ENCODE measurements around the gene C1orf116.
"Not testable (repeated sequence)": the region's sequence is repeated elsewhere in the genome, so short reads cannot be mapped to it uniquely, and the experiment has no call there.

Gene C1orf116

DNA sequence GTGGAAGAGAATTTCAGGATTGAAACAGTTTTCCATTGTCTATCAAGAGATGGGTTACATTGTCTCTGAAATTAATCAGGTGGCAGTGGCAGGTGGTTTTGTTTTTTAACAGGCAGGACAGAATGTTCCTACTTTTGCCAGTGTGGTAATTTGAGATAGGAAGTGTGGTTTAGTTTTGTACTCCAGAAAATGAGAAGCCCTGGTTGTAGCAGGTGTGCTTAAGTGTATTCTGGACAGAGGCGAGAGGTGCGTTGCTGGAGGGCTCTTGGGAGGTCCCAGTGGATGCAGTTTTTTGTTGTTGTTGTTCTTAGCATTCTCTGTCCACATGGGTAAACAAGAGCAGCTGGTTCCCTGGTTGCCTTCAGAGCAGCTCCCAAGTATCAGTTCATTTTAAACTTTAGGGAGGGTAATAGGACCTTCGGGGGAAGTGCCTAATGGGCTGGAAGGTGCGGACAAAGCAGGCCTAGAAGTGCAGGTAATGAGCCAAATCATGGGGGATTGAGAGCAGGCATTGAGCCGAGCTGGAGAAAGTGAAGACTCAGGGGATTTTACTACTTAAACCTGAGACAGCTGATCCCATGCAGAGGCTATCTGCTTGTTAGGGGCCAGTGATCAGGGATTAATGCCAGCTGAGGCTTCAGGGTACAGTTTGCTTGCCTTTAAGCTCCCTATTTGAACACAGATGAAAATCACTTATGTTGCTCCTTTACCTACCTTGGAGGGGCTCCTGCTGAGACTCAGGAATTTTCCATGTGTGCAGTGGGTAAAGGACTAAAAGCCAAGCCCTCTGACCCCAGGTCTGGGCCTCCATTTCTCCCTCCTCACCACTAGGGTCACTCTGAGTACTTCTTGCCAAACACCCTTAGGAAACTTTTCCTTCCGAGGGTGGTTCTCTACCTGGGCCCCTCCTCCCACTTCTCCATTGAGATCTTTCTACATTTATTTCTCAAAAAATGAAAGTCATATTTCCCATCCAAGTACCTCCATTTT, 26.6 kb upstream of the C1orf116 start:
- no peak for DNase-seq

DNA sequence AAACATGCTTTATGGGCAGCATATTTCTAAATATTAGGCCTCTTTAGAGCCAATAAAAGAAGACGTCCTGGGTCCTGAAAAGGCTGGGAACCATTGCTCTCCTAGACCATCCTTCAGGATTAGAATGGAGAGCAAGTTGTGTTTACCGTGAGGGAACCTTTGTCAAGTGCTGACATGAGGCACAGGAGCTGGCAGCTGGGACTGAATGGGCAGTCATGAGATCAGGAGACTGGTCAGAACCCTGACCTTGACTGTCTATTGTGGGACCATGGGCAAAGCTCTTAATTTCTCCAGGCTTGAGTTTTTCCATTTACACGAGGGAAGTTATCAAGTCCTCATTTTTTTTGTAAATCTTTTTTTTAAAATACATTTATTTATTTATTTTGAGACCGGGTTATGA, 25.7 kb upstream of the C1orf116 start:
- DNase-seq: no peak

DNA sequence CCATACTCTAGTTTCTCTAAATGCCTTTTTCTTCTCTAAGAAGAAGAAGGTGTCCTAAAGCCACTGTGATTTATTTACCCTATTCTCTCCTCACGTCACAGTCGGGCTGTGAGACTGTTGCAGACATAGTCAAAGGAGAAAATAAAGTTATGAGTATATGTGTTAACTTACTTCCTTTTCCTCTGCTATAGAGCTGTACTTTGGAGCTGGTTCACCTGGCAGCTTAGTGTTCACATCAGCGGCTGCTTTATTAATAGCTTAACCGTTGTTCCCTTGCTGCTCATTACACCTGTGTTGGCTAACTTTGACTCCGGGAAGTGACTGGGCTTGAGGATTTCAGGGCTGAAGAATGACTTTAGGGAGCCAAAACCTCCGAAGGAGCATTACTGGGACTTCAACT, 24.1 kb upstream of the C1orf116 start:
- DNase-seq: no peak

DNA sequence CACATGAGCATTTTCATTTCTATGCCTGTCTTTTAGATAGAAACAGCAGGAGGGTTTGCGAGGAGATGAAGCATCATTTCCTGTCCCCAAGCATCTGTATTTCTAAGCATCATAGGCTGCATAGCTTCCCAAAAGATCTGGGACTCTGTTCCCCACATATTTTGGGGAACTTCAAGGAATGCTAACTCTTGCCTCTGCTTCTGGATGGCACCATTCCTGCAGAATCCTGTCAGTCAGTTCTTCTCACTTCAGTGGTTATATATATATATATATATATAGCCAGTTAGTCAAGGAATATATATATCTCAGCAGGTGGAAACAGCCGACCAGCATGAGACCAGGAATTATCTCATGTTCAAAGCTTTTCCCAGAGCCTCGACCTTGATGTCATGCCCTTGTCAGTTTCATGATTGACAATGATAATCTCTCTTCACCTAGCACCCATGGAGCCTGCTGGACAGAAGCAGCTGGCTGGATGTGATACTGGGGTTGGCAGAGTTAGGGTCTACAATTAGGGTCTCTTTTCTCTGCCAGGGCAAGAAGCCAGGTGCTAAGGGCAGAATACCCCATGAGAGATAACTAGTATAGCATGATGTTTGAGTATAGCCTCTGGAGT, 22.9 kb upstream of the C1orf116 start:
- DNase-seq: no peak

DNA sequence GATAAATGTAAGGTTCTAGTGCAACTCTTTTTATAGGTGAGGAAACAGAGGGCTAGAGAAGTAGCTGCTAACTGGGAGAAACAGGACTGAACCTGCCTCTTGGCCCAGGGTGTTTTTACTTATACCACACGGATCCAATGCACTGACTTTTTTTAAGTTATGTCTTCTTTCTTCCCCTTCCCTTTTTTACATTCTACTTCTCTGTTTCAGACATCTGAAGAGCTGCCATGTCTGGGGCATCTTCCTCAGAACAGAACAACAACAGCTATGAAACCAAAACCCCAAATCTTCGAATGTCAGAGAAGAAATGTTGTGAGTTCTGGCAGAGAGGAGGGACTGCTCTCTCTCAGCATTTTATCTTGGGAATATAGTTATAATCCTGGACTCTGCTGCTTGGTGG, 21.9 kb upstream of the C1orf116 start:
- no peak for DNase-seq

DNA sequence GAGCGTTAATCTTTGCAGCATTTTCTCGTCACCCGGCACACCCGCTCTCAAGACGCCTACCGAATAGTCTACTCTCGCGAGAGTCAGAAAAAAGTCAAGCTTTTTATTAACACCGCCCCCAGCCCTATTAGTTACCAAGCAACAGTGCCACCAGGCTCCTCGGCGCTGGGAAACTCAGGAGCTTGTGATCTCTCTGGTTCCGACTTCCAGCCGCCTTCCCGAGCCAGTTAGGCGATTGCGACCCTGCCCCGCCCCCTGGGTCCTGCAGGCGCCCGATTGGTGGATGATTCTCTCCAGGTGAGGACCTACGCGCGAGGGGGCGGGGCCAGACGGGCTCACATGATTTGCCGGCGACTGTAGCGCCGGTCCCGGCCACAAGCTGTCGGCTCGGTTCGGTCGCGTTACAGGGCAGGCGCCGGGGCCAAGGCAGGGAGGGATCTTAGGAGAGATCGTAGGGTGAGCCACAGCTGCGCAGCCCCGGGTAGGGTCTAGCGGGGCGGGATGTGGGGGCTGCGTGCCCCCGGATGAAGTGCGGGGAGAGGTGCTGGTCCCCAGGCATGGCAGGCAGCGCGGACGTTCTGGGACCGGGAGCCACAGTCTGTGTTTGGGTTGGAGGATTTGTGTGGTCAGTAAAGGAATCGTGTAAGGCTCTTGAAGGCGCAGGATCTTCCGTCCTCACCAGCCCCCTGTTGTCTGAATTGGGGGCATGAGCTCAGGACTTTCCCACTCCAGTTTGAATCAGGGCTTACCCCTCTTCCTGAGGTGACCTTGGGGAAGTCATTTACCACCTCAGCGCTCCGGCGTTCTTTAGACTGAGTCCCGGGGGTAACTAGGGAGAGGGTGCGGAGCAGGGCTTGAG, 20.6 kb upstream of the C1orf116 start, which contains the start of gene PFKFB2:
PFKFB2 (plus strand) TSS at position 365 of the 859 bp plus-strand sequence. CDS start 1,443 bp downstream, outside the sequence.
- DNase-seq: peak; percentile 90

DNA sequence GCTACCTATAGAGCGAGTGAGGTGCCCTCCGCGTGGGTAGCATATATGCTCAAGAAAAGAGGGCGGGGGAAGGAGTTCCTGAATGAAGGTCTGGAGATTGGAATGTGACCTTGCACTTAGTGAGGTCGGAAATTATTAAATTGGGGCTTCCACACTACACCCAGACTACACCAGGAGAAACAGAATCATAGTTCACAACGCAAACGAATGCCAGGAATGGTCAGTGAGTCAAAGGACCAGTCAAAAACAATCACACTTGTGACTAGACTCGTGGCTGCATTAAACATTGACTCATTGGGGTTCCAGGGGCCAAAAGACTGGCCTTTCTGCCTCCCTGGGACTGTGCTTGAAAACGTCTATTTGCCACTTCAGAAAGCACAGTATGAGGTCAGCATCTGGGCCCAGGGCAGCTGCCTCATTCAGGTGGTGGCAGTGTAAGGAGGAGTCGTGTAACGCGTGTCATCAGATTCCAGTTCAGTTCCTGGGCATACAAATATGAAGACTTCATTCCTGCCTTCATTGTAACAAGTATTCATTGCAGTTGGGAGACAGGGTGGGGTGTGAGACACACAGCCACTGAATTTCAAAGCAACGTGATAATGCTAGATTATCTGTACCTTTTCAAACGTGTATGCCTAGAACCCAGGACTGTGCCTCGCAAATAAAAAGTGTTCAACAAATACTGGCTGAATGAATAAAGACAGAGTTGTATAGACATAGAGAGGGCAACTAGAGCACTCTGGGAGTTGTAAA, 18.8 kb upstream of the C1orf116 start, which contains the start of gene YOD1:
YOD1 (minus strand) TSS at position 18 of the 753 bp plus-strand sequence. CDS start 178 bp downstream, outside the sequence.
- DNase-seq: no peak

DNA sequence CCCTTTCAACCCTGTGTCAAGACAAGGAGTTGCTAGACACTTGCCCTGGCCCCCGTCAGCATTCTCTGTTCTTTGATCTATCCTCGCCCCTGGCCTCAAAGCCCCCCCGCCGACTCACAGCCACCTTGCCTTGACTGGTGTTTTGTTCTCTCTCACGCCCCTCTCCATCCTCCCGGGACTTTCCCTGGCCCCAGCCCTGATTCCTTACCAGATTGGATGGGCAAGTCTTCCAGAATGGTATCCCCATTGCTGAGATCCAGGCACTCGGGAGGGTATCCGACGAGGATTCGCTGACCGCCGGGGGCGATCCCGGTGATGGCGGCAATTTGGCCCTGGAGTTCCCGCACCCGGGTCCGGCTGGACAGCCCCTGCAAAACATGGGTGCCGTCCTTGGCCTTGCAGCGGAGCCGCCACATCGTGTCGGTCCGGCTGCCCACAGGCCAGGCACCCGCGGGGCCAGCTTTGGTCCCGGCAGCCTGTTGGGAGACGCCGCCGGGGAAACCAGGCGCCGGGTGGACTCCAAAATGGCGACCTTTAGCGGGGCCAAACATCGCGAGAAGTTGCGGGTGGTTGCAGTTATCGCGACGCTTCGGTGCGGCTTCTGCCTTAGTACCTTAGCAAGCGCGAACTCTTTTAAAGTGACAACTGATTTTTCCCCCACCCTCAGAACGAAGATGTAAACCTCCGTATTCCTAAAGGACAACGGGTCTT, 18.1 kb upstream of the C1orf116 start:
- peak; percentile 81 for DNase-seq

DNA sequence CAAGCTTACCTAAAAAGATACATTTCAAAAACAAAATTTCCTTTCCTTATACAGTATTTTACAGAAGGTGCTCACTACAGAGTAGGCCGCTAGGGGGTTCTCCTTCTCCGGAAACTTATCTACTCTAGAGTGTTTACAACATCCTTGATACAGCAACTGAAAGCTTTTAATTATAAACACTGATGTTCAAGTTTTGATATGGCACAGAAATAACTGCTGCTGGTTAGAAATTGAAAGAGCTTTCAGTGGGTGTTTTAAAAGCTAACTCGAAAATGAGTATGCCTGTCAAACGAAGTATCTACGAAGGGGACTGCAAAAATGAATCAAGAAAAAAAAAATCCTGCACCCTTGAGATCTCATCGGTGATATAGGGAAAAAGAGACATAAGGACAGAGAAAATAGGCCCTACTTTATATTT, 17.4 kb upstream of the C1orf116 start:
- no peak for DNase-seq

DNA sequence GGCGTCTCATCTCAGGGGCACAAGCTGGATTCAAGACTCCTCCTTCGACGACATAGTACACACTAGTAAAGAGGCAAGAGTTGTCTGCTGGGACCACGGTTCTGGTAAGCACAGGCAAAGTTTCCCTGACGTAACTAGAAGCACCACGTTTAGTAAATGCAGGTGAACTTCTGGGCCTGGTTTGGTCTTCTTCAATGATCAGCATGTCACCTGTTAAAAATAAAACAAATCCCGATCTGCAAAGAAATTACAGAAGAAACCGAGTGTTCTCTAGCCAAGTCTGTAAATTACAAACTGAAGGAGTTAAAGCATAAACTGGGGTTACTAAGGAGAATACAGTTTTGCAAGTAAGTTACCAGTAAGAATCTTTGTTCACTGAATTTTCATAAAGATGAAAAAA, 17.0 kb upstream of the C1orf116 start:
- no peak for DNase-seq

DNA sequence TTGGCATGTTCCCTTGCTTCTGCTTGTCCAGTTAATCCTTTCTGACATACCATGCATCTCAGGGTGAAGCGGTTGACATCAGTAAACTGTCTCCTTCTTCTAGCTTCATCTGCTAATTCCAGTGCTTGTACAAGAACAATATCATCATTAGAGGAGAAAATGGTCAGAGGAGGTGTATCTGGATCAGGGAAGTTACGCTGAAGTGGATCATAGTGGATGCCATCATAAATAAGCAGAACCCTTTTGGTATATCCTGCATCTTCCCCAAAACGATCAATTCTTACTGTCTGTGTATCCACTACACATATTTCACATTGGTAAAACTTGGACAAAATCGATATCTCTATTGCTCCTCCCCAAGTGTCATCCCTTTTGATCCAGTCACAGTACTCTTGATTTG, 16.5 kb upstream of the C1orf116 start:
- no peak for DNase-seq

DNA sequence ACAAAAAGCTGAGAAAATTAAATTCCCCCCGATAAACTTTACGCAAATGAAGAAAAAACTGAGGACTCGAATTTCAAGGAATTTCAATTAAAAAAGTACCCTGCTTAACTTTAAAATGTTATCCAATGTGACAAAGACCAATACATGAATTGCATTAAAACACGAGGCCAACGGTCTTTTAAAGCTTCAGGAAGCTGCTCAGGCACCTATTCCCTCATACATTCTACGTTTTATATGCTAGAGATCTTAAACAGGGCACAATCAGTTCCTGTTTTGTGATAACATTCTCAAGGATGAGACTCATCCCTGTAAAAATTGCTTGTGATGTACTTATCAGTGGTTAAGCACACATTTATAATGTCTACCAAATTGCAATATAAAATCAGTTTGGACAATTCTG, 15.5 kb upstream of the C1orf116 start:
- no peak for DNase-seq

DNA sequence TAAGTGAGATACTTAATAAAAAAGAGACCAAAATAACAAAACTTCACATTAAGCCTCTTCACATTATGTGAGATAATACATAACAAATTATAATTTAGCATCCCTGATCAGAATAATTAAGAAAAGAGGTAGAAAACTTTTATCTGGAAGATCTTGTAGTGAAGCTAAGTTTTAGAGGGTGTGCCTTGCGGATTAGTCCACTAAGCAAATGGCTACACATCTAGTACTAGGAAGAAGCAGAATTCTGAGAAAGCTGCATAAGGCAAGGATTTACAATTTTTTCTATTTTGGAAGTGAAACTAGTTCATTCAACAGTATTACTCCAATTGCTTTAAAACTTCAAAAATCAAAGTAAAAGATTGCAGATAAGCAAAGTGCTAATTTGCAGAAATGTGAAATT, 14.9 kb upstream of the C1orf116 start:
- DNase-seq: no peak

DNA sequence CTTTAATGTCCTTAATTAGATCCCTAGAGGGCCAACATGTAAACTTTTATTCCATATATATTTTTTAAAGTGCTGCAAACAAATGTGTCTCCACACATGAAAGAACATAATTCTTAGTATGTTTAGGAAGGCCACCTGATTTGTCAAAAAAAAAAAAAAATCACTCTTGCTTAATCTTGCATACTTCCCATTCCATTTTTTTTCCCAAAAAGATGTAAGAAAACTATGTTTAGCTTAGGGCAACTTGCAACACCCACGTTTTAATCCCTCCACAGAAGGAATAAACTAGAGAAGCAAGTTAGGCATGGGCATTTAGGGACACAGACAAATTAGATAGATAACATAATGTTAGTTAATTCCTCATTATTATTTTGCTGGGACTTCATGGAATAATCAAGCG, 12.9 kb upstream of the C1orf116 start:
- no peak for DNase-seq

DNA sequence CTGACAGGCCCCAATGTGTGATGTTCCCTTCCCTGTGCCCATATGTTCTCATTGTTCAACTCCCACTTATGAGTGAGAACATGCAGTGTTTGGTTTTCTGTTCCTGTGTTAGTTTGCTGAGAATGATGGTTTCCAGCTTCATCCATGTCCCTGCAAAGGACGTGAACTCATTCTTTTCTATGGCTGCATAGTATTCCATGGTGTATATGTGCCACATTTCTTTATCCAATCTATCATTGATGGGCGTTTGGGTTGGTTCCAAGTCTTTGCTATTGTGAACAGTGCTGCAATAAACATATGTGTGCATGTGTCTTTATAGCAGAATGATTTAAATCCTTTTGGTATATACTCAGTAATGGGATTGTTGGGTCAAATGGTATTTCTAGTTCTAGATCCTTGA, 8.8 kb upstream of the C1orf116 start:
- DNase-seq: not testable (repeated sequence)

DNA sequence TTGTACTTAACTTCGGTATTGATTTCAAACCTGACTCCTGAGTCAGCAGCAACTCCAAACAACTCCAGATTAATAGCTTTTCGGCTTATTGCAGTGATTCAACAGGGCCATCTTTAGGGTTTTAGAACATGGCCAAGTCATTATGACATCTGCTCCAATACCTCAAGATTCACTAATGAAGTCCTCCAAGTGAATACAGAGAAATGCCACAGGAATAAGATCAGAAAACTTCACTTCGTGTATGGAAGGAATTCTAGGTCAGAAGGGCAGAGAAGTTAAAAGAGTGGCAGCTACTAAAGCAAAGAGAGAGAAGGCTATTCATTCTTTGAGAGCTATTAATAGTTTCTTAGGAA, 7.6 kb upstream of the C1orf116 start:
- DNase-seq: no peak

DNA sequence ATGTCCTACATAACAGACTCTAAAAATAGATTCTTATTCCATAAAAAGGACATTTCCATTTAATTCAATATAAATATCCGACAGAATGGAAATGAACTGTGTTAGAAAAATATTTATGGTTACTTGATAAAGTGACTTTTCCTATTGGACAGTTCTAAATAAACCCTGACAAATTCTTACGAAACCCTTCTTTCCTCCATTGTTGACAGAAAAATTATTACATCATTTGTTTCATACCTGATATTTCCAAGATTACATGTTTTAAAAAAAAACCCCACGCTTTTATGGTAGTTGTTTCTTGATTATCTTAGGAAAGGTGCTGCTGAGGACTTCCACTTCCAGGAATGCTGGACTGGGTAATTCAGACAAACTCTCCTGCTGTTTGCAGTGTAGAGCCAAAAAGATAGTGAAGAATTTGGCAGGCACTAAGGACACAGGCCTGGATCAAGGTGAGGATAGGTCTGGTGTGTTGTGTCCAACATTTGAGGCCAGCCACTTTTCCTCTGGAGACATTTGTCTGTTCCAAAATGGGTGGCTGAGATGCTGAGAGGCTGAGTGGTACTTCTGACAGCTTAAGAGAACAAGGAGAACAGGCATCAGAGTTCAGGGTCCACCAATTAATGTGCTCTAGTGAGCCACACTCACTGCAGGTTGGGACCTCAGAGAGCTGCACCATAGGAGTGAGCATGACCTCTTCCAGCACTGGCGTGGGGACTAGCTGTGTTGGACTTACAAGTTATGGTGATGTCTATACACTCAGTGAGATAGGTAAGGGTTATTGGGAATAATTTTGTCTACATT, 7.0 kb upstream of the C1orf116 start:
- DNase-seq: no peak

DNA sequence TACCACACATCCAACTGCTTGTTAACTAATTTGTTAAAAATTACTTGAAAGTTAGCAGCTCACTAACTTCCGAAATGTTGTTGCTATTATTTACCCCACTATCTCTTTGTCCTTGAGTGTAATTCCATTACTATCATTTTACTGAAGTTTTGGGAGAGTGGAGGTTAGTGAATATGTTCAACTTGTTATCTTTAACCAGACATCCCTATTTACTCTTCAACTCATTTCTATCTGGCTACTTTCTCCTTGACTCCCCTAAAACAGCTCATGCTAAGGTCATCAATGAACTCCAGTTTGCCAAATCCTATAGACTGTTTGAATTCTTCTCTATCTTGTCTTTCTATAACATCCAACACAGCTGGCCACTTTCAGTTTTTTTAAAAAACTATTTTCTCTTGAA, 4.3 kb upstream of the C1orf116 start:
- no peak for DNase-seq

DNA sequence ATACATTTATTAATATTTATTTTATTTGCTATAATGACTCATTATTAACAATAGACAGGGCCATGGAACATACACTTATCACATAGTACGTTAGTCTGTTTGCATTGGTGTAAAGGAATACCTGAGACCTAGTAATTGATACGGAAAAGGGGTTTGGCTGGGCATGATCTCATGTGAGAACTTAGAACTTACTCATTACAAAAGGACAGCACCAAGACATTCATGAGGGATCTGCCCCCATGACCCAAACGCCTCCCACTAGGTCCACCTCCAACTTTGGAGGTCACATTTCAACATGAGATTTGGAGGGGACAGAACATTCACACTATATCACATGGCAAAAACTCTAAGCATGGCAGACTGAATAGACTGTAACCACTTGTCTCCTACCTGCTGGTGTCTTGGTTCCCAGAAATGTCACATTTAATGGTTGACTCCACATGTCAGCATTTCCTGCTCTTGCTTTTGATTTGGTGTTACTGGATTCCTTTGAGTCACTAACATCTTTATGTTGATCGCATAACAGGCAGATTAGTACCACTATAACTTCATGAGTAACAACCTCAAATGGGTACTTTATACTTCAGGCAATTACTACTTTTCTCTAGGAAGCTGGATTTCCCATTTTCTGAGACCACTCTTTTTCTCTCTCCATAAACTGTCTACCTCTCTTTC, 3.5 kb upstream of the C1orf116 start:
- DNase-seq: no peak

DNA sequence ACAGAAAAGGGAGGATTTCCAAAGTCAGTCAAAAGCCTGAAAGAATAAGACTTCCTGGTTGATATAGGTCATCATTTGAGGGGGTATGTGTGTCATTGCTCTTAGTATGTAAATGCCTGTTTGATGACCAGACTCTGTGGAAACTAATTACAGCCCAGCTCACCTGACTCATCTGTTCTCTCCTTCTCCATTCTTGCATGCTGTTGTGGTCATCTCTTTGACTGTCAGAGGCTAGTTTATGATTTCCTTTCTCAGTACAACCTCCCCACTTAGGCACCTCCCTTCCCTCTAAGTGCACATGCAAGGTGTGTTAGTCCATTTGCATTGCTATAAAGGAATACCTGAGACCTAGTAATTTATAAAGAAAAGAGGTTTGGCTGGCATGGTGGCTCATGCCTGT, 2.4 kb upstream of the C1orf116 start:
- no peak for DNase-seq

All from activated CD4-positive, alpha-beta T cell treated with anti-CD3 and anti-CD28 coated beads for 1 hour (primary cell).